ENCODE data around the gene PTPRR. TPM values are rescaled to one million over a fixed set of nuclear protein-coding genes. Genes with fewer than 3 reads are reported as not detected.

The PTPRR gene
- total and polyA plus RNA-seq, 2 donors (not counting 1 experiment from before 2014, with no cell fraction given) = not detected

DNA sequence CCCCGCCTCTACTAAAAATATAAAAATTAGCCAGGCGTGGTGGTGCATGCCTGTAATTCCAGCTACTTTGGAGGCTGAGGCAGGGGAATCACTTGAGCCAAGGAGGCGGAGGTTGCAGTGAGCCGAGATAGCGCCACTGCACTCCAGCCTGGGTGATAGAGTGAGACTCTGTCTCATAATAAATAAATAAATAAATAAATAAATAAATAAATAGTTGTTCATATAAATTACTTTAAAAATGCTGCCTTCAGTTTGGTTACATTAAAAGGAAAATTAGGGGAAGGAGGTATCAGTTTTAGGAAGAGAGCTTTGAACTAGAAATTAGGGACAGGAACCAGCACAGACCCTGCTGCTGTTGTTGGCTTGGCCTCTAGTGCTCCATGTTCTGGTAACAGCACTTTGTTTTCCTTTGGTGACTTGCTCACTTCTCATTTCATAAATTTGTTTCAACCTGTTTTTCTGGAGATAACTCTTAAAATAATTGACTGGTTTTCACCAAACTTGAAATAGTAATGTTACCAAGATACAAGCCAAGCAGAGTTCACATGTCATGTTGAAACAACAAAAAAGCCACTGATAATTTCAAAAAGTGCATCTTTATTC is 260.4 kb downstream of the PTPRR start:
- TF ChIP-seq CTCF (IDR thresholded peaks at IDR 0.05) = no peak
- no peak for TF ChIP-seq EZH2 (IDR thresholded peaks at IDR 0.05; ENCODE audit: borderline replicate concordance, insufficient read depth, low read depth, low read length, poor library complexity, severe bottlenecking)
- no peak overlapping the region for H3K27ac Mint-ChIP-seq
- H3K9me3 Mint-ChIP-seq (ENCODE audit: insufficient read depth) = no peaks in the 10 kb centered on the region
- Histone ChIP-seq H3K4me1 (ENCODE audit: control insufficient read depth in 2 of 2, insufficient read depth in 2 of 2, low read length in 2 of 2) (no peaks in the 10 kb centered on the region), H2AFZ (ENCODE audit: insufficient read depth, low read depth, low read length, poor library complexity, severe bottlenecking) (no peak overlapping the region), H3K4me2 (replicated peaks; ENCODE audit: low read depth, low read length, poor library complexity, severe bottlenecking) (no peak overlapping the region), H3K79me2 (ENCODE audit: control insufficient read depth, insufficient read depth, low read length) (no peaks in the 10 kb centered on the region), H3K9ac (ENCODE audit: low read length) (no peak overlapping the region), H3K27me3 (replicated peaks in 1 of 4; ENCODE audit: control extremely low read depth in 1 of 4, control insufficient read depth in 3 of 4, insufficient read depth in 4 of 4, low read length in 3 of 4) (no peaks in the 10 kb centered on the region), H3K9me3 (ENCODE audit: control extremely low read depth in 1 of 3, control insufficient read depth in 2 of 3, insufficient read depth in 1 of 3, low read length in 2 of 3) (no peaks in the 10 kb centered on the region), H3K27ac (ENCODE audit: low read length in 2 of 2) (no peak overlapping the region), H4K20me1 (ENCODE audit: control insufficient read depth, insufficient read depth, low read length, poor library complexity, severe bottlenecking) (no peaks in the 10 kb centered on the region), H3K4me3 (ENCODE audit: control extremely low read depth in 1 of 5, extremely low read depth in 1 of 5, insufficient read depth in 1 of 5, low read depth in 2 of 5, low read length in 4 of 5) (no peak overlapping the region), H3K36me3 (replicated peaks in 1 of 2; ENCODE audit: control extremely low read depth in 1 of 2, control insufficient read depth in 1 of 2, extremely low read depth in 1 of 2, insufficient read depth in 2 of 2, low read length in 1 of 2) (no peaks in the 10 kb centered on the region)
- no peak for ATAC-seq (ENCODE audit: low read depth)
- H3K4me3 Mint-ChIP-seq = no peak overlapping the region
- H3K4me1 Mint-ChIP-seq = peaks cover 8% of the 10 kb centered on the region
- CTCF ChIA-PET = no interaction called here
- POLR2A ChIA-PET = no interaction called here
- H3K27me3 Mint-ChIP-seq = no peaks in the 10 kb centered on the region
- intact Hi-C loops (cut with micrococcal nuclease) = no loop called here
- no peak for DNase-seq
- WGBS (ENCODE audit: insufficient coverage) = 80% methylated on average over 1 of the region's 5 CpGs

- no peaks in the 10 kb centered on the region for H3K36me3 ChIP-seq (replicated peaks in 1 of 2; ENCODE audit: control extremely low read depth in 1 of 2, control insufficient read depth in 1 of 2, extremely low read depth in 1 of 2, insufficient read depth in 2 of 2, low read length in 1 of 2)
- Mint-ChIP-seq H3K4me1 (peaks cover 8% of the 10 kb centered on the region), H3K27ac (no peak overlapping the region), H3K4me3 (no peak overlapping the region), H3K9me3 (ENCODE audit: insufficient read depth) (no peaks in the 10 kb centered on the region), H3K27me3 (no peaks in the 10 kb centered on the region)
- TF ChIP-seq CTCF (IDR thresholded peaks at IDR 0.05) (no peak), EZH2 (IDR thresholded peaks at IDR 0.05; ENCODE audit: borderline replicate concordance, insufficient read depth, low read depth, low read length, poor library complexity, severe bottlenecking) (no peak)
- 90% methylated on average over 4 of the region's 6 CpGs for WGBS (ENCODE audit: insufficient coverage)
- no peaks in the 10 kb centered on the region for H3K79me2 ChIP-seq (ENCODE audit: control insufficient read depth, insufficient read depth, low read length)
- H3K27ac ChIP-seq (ENCODE audit: low read length in 2 of 2) = no peak overlapping the region
- no peak for ATAC-seq (ENCODE audit: low read depth)
- H3K4me2 ChIP-seq (replicated peaks; ENCODE audit: low read depth, low read length, poor library complexity, severe bottlenecking) = no peak overlapping the region
- CTCF ChIA-PET = no interaction called here
- no peak overlapping the region for H3K4me3 ChIP-seq (ENCODE audit: control extremely low read depth in 1 of 5, extremely low read depth in 1 of 5, insufficient read depth in 1 of 5, low read depth in 2 of 5, low read length in 4 of 5)
- H3K27me3 ChIP-seq (replicated peaks in 1 of 4; ENCODE audit: control extremely low read depth in 1 of 4, control insufficient read depth in 3 of 4, insufficient read depth in 4 of 4, low read length in 3 of 4) = no peaks in the 10 kb centered on the region
- no peak overlapping the region for H3K9ac ChIP-seq (ENCODE audit: low read length)
- no peaks in the 10 kb centered on the region for H4K20me1 ChIP-seq (ENCODE audit: control insufficient read depth, insufficient read depth, low read length, poor library complexity, severe bottlenecking)
- POLR2A ChIA-PET = no interaction called here
- no peak overlapping the region for H2AFZ ChIP-seq (ENCODE audit: insufficient read depth, low read depth, low read length, poor library complexity, severe bottlenecking)
- no peaks in the 10 kb centered on the region for H3K9me3 ChIP-seq (ENCODE audit: control extremely low read depth in 1 of 3, control insufficient read depth in 2 of 3, insufficient read depth in 1 of 3, low read length in 2 of 3)
- H3K4me1 ChIP-seq (ENCODE audit: control insufficient read depth in 2 of 2, insufficient read depth in 2 of 2, low read length in 2 of 2) = no peaks in the 10 kb centered on the region
- no peak for DNase-seq
- intact Hi-C loops (cut with micrococcal nuclease) = no loop called here
Observed at GRCh38 chr12:70659077-70659606, 261.4 kb downstream of the PTPRR start.

Measured in B cell (primary cell).